HG03354 (cell line): ENCODE results near the gene MRPL52.
"Not testable (repeated sequence)": the region's sequence is repeated elsewhere in the genome, so short reads cannot be mapped to it uniquely, and the experiment has no call there.

Experiments used
- ATAC-seq: cut with Tn5 transposase; IDR thresholded peaks from one replicate; pipeline ENCODE4 v1.9.1; 2021; ENCODE audit warnings: mild to moderate bottlenecking; ENCODE audit not compliant: unreplicated experiment, poor library complexity, severe bottlenecking

Gene MRPL52

DNA sequence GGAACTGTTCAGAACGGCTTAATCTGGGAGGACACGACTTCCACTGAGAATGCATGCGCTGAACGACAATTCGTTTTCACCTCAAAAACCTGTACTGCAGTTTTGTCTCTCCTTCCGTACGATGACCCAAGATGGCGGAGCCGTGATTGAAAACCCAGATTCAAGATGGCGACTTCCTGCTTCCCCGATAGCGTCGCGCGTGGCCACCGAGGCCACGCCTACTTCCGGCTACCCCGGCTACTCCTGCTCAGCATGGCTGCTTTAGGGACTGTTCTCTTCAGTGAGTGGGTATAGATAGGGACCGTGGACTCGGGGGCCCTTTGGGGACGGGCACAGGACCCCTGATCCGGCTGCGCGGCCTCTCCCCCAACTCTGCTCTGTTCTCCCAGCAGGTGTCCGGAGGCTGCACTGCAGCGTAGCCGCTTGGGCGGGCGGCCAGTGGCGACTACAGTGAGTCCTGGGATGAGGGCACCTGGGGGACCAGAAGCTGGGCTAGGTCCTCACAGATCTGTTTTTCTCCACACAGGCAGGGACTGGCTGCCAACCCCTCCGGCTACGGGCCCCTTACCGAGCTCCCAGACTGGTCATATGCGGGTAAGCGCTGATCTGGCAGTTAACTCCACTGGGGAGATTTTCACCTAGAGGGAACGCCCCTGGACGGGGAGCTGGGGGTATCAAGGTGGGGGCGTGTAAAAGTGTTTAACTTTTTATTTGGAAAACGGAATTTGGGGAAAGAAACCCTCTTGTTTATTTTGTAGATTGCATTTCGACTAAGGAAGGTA lies at the start of gene MRPL52:
Gene MRPL52, plus strand, starts transcription at position 227 of the 782 bp plus-strand sequence. Its CDS starts 26 bp downstream, at position 253.
- ATAC-seq = peak; percentile 80

DNA sequence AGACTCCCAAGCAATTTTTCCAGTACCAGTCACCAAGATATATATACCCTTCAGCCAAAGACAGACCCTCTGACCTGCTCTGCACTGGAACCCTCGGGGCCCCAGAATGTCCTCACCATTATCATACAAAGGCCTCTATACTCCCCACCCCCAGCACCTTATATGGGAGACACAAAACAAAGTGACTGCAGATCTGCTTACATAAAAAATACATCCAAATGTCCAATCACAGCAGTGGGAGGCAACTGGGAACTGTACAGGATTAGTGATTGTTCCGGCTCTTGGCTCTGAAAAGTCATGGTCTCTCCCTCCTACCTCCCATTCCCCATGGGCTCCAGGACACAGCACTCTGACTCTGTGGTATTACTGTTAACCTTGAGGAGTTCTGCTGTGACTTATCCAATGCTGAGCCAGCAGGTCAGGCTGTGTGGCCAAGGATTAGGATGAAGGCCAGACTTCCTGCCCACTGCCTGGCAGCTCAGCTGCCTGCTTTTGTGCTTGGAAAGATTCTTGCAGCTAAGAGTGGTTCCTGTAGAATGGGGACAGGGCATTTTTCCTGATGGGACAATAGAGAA lies 49.5 kb upstream of the MRPL52 start:
- no peak for ATAC-seq

DNA sequence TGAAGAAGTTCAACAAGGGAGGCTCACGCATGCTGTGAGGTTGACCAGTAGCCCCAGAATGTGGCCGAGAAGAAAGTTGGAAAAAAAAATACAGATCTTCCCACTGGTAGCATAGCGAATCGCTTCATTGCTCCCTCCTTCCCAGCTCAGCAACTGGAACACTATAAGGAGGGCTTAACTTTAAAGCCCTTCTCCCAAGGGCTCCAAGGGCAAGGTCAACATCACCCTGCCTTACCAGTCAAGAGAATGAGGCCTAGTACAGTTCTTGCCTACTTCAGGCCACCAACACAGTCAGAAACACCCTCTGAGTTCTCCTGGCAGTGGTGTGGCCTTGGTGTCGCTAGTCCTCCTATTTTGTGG lies 48.8 kb upstream of the MRPL52 start:
- ATAC-seq = no peak

DNA sequence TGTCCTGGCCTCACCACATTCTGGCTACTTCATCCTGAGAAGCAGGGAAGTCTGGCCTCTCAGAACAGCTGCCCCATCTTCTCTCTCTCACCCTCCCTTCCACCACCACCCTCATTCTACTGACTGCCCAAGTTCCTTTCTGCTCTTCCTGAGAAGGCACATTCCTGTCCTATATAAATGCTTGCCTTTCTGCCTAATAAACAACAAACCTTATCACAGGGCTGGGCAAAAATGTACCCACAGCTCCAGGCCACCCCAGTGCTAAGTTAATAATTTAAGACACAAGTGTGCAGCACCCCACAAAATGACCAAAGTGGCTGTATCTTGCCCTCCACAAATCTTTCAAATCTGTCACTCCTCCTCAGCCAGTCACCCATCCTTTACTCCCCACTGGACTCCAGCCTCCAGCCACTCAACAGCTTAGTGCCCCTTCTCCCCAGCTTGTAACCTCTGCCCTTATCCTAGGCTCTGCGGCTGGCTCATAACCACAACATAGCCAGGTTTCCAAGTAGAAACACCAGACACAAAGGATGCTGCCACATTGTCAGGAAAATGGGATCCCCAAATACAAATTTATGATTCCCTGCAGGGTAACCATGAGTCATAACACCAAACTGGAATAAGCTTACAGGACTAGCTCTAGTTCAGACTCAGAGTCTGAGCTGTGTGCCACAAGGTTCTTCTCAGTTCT lies 48.2 kb upstream of the MRPL52 start:
- no peak for ATAC-seq

DNA sequence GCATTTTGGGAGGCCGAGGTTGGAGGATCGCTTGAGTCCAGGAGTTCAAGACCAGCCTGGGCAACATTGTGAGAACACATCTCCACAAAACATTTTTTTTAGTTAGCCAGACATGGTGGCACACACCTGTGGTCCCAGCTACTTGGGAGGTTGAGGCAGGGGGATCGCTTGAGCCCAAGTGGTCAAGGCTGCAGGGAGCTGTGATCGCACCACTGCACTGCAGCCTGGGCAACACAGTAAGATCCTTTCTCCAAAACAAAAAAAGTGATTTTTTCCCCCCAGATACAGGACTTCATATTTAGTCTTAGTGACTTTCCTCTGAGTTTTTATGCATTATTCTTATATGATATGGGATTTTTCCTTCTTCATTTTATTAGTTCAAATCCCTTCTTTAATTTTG lies 43.0 kb upstream of the MRPL52 start:
- no peak for ATAC-seq

DNA sequence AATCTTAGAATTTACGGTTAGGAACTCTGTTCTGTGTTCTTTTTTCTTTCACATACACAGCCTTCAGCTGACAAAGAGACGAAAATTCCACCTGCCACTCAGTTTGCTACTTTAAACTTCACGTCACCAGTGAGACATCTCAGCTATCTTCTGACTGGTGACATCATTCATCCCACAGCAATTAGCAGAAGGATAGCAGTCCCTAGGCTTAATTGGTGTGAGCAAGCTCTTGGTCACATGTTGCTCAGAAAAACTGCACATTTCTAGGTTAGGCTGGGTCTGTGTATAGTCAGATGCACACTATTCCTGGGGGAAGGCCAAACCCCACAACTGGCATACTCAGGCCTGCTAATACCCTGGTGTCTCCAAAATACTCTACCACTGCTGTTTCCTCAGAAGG lies 38.4 kb upstream of the MRPL52 start:
- ATAC-seq = no peak

DNA sequence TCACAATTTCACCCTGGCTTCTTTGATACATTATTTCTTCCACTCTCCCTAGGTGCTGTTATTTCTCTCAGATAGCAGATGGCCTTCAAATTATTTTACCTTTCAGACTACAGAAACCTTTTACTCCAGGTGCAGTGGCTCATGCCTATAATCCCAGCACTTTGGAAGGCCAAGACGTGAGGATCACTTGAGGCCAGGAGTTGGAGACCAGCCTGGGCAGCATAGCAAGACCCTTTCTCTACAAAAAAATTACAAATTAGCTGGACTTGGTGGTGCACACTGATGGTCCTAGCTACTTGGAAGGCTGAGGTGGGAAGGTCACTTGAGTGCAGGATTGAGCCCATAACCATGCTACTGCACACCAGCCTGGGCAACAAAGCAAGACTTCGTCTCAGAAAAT lies 37.5 kb upstream of the MRPL52 start:
- no peak for ATAC-seq

DNA sequence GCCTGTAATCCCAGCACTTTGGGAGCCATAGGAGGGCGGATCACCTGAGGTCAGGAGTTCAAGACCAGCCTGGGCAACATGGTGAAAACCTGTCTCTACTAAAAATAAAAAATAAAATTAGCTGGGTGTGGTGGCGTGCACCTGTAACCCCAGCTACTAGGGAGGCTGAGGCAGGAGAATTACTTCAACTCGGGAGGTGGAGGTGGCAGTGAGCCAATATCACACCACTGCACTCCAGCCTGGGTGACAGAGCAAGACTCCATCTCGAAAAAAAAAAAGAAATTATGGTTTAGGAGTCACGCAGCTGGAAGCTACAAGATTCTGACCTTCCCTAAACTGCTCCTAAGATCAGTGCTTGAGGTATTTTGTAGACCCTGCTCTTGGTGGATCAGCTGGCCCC lies 36.1 kb upstream of the MRPL52 start:
- ATAC-seq = not testable (repeated sequence)

DNA sequence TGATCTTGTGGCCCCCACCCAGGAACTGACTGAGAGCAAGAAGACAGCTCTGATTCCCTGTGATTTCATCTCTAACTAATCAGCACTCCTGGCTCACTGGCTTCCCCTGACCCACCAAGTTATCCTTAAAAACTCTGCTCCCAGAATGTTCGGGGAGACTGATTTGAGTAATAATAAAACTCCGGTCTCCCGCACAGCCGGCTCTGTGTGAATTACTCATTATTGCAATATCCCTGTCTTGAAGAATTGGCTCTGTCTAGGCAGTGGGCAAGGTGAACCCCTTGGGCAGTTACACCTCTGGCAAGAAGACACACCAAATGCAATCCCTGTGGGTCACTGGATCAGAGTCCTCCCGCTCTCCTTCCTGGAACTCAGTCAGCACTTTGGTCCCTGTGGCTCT lies 35.7 kb upstream of the MRPL52 start:
- no peak for ATAC-seq

DNA sequence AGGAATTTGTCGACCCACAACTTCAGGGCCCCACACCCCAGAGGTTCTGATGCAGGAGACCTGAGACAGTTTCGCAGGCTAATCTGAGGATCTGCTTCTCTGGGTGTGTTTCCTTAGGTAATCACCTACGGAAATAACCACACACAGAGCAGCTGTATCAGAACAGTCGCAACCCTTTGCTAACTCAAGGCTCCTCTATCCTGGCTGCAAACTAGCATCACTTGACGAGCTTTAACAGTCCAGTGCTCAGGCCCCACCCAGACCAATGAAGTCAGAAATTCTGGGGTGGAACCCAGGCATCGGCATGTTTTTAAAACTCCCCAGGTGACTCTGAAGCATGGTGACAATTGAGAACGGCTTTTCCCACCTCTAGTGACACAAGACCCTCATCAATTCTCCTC lies 35.1 kb upstream of the MRPL52 start:
- peak; percentile 33 for ATAC-seq

DNA sequence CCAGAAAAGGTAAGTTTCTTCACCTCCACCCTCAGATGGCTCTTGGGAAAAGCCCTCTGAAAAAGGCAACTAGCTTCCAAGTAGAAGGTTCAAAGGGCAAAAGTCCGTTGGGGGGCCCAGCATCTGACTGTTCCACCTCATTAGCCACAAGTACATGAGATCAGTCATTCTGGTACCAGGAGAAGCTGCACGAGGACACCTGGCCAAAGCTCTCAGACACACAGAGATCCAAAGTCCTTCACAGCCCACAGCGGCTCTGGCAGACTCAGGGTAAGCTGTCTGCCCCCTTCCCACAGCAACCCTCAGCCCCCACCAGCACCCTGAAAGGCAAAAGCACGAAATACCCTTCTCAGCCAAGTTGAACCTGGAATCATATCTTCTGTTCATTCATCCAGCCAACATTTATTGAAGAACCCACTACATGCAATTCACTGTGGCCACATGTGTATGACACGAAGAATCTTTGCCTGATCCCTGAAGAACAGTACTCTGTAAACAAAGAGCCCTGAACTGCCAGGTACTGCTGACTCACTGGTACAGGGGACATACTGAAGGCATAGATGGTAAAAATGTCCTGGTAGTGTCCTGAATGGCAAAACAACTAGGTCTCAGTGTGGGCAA lies 33.5 kb upstream of the MRPL52 start:
- ATAC-seq = peak; percentile 71

DNA sequence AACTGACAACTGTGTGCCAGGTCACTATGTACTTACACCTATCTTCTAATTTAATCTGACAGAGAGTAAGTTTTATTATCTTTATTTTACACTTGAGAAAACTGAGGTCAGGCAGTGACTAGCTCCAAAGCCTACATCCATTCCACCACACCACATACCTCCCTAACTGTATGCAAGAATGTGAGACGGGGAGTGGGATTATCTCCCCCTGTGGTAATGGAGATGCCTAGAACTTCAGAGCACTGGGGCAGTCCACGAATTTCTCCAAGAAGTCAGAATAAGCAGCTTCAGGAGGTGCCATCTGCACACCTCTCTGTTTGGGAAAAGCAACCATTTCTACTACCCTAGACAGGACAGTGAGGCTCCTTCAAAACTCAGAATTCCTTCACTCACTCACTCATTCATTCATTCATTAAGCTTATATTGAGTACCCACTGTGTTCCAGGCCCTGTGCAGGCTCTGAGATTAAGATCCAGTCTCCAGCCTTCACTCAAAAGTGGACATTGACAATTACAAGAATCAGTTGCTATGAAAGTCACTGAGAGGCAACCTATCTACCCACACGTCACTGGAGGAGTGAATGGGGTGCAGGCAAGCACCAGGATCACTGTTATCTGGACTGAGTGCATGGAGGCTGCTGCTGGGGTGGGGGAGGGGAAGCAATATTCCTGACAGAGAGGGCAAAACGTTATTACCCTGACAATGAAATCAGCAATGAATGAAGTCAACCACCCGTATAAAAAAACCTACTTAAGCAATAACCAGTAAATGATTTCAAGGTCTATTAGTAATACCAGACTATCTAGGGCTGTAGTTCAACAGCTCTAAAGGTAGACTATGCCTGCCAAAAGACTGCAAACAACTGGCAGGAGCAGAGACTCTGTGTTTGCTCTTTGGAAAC lies 32.4 kb upstream of the MRPL52 start:
- ATAC-seq = no peak

DNA sequence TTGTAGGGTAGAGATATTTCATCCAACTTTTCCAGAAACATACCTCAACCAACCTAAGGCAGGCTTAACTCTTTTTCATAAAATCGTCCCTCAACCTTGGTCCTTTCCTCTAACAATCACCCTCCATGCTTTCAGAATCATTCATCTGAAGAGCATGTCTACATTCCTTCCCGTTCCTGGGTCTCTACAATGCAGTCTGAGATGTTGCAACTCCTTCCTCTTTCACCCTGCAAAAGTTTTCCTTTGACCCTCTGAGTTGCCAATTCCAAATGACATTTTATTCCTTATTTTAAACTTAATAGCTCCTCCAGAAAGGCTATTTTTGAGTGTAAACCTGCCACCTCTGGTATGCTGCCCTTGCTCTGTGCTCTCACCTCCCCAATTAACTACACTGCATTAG lies 31.2 kb upstream of the MRPL52 start:
- no peak for ATAC-seq

DNA sequence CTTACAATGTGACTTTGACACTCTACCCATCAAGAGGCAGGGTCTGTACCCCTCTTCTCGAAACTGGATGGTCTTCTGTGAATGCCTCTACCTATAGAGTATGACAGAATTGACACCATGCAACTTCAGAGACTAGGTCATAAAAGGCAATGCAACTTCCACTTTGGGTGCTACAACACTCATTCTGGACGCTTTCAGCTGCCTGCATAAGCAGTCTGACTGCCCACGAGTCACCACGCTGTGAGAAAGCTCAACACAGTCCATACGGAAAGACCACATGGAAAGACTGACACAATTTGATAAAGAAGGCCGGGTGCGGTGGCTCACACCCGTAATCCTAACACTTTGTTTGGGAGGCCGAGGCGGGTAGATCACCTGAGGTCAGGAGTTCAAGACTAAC lies 29.3 kb upstream of the MRPL52 start:
- no peak for ATAC-seq

DNA sequence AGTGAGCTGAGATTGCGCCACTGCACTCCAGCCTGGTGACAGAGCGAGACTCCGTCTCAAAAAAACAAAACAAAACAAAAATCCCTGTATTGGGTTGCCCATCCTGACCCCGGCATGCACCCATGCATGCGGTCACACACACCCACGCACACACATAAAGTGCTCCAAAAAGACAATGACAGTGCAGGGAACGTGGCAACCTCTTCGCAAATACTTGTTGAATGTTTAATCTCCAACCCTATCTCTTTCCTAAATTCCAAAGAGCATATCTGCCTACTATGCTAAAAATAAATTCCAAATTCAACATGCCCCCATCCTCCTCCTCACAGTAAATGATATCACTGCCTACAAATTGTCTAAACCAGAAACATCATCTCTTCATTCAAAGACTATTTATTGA lies 28.0 kb upstream of the MRPL52 start:
- ATAC-seq = no peak

DNA sequence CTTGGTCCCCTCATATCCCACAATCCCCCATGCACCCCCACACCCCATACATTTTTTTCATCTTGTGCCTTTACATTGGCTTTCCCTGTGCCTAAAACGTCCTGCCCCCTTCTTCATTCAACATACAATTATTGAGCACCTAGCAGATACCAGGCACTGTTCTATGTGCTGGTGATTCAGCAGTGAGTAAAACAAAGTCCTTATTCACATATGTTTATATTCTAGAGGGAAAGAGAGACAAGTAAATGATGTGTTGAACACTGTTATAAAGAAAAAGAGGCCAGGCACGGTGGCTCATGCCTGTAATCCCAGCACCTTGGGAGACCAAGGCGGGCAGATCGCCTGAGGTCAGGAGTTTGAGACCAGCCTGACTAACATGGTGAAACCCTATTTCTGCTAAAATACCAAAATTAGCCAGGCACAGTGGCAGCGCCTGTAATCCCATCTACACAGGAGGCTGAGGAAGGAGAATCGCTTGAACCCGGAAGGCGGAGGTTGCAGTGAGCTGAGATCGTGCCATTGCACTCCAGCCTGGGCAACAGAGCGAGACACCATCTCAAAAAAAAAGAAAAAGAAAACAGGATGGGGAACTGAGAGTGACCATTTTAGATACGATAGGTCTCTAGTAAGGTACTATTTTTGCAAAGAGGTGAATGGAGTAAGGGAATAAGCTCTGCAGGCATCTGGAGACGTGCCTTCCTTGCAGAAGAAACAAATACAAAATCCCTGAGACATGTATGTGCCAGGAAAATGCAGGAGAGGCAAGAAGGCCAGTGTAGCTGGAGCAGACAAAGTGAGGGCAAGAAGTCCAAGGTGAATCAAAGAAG lies 26.6 kb upstream of the MRPL52 start:
- peak; percentile 71 for ATAC-seq

DNA sequence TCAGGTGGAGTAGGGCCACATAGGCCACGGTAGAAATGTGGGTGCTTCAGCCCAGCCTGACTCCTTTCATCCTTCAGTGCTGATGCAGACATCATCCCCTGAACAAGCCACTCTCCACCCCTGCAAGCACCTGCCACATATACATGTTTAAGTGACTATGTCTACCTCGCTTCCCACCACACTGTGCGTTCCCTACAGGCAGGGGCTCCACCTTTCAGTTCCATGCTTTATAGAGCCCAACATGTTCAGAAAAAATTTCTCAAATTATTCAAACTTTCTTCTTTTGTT lies 26.1 kb upstream of the MRPL52 start:
- peak; percentile 50 for ATAC-seq

DNA sequence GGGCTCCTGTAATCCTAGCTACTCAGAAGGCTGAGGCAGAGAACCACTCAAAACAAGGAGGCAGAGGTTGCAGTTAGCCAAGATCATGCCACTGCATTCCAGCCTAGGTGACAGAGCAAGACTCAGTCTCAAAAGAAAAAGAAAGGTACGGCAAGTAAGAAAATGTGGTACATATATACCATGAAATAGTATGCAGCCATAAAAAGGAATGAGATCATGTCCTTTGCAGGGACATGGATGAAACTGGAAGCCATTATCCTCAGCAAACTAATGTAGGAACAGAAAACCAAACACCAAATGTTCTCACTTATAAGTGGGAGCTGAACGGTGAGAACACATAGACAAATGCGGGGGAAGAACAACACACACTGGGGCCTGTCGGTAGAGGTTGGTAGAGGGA lies 24.5 kb upstream of the MRPL52 start:
- not testable (repeated sequence) for ATAC-seq

DNA sequence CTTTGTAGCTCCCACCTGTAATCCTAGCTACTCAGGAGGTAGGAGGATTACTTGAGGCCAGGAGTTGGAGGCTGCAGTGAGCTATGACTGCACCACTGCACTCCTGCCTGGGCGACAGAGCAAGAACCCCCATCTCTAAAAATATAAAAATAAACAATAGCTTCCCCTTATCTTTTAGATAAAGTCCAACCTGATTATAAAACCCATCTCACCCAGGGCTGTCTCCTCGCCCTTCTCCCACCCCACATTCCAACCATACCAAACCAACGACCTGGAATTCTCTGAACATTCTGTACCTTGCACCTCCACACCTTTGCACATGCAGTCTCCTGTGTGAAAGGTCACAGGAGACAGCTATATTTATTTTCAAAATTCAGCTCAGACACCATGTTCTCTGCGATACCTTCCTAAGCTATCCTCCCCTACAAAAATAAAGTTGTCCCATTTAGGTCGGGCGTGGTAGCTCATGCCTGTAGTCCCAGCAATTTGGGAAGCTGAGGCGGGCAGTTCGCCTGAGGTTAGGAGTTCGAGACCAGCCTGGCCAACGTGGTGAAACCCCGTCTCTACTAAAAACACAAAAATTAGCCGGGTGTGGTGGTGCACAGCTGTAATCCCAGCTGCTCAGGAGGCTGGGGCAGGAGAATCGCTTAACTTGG lies 22.1 kb upstream of the MRPL52 start:
- no peak for ATAC-seq
